OCI-LY7 (cell line): ENCODE measurements around the gene ABHD18.
"Not testable (repeated sequence)": the region's sequence is repeated elsewhere in the genome, so short reads cannot be mapped to it uniquely, and the experiment has no call there.

Source experiments
- CTCF ChIP-seq: fragments of 200-600 bp; sonication (generic); conservative IDR thresholded peaks from 2 replicates; pipeline ENCODE4 v1.5.1; 2014; ENCODE audit warnings: mild to moderate bottlenecking, antibody characterized with exemption, low read length, moderate library complexity, mixed read lengths
- EZH2phosphoT487 ChIP-seq: fragments of 200-600 bp; sonication (generic); IDR thresholded peaks from 2 replicates; pipeline ENCODE4 v1.6.1; 2018; ENCODE audit warnings: low read depth, borderline replicate concordance, mild to moderate bottlenecking, mixed run types, antibody characterized with exemption, low read length, moderate library complexity, mixed read lengths

- TF ChIP-seq CTCF, EZH2phosphoT487: not testable (repeated sequence)
These were observed 82.3 kb downstream of the ABHD18 start for GRCh38 chr4:128047514-128047913.
